HG02870 (cell line): Measurements from ENCODE around the gene ANKRD36.
"Not testable (repeated sequence)": the region's sequence is repeated elsewhere in the genome, so short reads cannot be mapped to it uniquely, and the experiment has no call there.

Experiments
- ATAC-seq: cut with Tn5 transposase; IDR thresholded peaks from one replicate; pipeline ENCODE4 v1.9.1; 2021; ENCODE audit warnings: mild to moderate bottlenecking, moderate library complexity; ENCODE audit not compliant: unreplicated experiment

ANKRD36 gene

DNA sequence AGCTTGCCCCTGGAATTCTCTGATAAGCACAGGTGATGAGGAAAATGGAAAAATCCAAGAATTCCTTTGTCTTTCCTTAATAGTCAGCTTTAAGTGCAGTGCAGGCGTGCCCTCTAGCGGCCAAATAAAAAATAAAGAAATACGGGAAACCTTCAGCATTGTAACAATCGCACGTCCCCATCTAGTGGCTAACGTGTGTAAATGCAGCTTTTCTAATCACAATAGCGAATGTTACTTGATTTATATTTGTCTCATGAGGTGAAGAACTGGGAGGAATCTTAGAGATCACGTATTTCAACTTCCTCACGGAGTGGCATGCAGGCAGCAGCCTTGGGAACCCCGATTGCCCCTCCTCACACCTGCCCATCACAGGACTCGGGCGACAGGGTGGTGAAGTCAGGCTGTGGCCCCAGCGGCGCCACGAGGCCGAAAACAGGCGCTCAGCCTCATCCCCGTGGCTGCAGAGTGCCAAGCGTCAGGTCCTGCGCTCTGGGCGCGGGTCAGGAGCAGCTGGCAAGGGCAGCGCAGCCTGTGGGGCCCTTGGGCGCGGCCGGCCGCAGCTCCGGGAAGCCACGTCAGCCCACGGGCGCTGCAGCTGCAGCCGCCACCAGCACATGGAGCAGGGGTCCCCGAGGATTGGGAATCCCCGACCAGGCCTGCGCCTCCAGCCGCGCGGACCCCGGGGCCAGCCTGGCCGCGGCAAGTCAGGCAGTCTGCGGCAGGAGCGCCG is 468 bp upstream of the ANKRD36 start:
- peak; percentile 45 for ATAC-seq

DNA sequence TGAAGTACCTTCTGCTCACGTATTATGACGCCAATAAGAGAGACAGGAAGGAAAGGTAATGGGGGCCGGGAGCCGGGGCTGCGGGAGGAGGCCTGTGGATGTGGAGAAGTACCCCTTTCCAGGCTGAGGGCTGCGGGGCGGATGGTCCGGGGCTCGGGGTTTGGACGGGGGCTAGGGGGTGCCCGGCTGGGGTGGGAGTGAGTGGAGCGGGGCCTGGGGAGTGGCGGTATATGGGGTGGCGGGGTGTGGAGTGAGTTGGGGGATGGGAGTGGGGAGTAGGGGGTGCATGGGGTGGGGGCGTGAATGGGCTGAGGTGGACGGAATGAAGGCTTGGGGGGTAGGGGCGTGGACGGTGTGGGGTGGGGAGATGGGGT is 916 bp downstream of the ANKRD36 start:
- not testable (repeated sequence) for ATAC-seq

DNA sequence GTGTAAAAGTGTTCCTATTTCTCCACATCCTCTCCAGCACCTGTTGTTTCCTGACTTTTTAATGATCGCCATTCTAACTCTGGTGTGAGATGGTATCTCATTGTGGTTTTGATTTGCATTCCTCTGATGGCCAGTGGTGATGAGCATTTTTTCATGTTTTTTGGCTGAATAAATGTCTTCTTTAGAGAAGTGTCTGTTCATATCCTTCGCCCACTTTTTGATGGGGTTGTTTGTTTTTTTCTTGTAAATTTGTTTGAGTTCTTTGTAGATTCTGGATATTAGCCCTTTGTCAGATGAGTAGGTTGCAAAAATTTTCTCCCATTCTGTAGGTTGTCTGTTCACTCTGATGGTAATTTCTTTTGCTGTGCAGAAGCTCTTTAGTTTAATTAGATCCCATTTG is 16.1 kb downstream of the ANKRD36 start:
- not testable (repeated sequence) for ATAC-seq

DNA sequence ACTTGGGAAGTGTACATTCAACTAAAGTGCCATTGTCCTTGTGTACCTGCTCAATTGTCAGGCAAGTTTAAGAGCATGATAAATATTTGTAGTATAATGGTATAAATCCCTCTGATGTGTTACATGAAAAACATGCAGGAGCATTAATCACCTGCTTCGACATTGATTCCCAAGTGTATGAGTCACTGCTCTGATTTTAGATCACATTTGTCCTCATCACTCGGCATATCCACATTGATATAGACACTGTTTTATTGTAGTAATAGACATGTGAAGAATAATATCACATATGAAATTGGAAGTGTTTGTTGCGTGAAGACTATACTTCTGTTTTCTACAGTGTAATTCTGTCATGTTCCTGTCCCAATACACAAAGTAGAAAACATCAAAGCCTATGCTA is 31.1 kb downstream of the ANKRD36 start:
- not testable (repeated sequence) for ATAC-seq

DNA sequence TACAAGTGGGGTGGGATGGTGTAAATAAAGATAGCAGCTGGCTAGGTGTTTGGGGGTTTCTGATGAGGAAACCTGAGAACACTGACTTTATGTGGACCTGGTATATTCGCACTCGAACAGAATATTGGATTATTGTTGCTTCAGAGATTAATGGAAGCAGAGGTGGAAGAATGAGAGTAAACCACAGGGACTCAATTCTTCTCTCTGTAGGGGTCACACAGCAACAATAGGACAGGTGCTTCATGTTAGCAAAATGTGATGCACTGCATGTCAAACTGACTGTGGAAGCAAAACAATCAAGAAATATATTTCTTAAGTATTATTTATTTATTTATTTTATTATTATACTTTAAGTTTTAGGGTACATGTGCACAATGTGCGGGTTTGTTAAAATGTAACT is 53.6 kb downstream of the ANKRD36 start:
- ATAC-seq = not testable (repeated sequence)

DNA sequence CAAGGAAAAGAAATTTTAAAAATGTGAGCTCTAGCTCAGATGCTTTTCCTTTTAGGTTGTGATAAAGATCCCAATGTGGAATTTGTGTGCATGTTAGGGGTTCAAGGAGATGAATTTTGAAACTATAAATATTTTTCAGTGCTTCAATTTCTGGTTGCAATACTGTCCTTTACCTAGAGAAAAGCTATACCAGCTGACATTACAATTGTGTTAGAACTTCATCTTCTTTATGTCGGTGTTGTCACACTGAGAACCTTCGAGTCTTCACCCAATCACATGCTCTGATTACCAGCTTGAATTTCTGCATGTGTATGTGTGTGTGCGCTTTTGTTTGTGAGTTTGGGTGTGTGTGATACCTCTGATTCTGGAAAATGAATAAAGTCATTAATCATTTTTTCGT is 55.0 kb downstream of the ANKRD36 start:
- ATAC-seq = not testable (repeated sequence)

DNA sequence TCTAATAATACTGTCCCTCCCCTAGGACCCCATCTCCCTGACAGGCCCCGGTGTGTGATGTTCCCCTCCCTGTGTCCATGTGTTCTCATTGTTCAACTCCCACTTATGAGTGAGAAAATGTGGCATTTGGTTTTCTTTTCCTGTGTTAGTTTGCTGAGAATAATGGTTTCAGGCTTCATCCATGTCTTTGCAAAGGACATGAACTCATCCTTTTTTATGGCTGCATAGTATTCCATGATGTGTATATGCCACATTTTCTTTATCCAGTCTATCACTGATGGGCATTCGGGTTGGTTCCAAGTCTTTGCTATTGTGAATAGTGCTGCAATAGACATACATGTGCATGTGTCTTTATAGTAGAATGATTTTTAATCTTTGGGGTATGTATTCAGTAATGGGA is 55.6 kb downstream of the ANKRD36 start:
- not testable (repeated sequence) for ATAC-seq

DNA sequence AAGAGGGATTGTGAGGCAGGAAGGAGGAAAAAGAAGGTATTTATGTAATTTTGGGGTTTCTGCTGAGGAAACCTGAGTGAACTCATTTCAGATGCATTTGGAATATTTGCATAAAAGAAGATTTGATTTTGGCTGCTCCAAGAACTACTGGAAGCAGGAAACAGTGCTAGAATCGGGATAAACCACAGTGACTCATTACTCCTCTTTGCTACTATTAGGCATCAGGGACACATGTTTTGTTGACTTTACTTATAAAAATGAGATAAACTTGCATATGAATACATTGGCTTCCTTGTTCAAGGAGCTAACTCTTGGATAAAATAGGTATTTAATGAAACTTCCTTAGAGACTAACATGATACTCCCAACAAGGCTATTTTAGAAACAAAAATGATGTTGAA is 67.4 kb downstream of the ANKRD36 start:
- ATAC-seq = not testable (repeated sequence)

DNA sequence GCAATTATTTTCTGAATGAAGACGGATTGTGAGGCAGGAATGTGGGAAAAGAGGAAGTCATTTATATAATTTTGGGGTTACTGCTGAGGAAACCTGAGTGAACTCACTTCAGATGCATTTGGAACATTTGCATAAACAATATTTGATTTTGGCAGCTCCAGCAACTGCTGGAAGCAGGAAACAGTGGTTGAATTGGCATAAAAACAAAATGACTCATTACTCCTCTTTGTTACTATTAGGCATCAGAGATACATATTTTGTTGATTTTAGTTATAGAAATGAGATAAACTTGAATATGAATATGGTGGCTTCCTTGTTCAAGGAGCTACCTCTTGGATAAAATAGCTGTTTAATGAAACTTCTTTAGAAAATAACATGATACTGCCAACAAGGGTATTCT is 82.4 kb downstream of the ANKRD36 start:
- ATAC-seq = not testable (repeated sequence)

DNA sequence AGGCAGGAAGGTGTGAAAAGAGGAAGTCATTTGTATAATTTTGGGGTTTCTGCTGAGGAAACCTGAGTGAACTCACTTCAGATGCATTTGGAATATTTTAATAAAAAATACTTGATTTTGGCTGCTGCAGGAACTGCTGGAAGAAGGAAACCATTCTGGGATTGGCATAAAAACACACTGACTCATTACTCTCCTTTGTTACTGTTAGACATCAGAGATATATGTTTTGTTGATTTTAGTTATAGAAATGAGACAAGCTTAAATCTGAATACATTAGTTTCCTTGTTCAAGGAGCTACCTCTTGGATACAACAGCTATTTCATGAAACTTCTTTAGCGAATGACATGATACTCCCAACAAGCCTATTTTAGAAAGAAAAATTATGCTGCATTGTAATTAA is 84.3 kb downstream of the ANKRD36 start:
- not testable (repeated sequence) for ATAC-seq

DNA sequence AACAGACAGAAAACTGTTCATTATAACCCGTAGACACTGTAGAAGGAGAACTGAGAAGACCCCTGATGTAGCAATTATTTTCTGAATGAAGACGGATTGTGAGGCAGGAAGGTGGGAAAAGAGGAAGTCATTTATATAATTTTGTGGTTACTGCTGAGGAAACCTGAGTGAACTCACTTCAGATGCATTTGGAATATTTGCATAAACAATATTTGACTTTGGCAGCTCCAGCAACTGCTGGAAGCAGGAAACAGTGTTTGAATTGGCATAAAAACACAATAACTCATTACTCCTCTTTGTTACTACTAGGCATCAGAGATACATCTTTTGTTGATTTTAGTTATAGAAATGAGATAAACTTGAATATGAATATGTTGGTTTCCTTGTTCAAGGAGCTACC is 87.9 kb downstream of the ANKRD36 start:
- ATAC-seq = not testable (repeated sequence)

DNA sequence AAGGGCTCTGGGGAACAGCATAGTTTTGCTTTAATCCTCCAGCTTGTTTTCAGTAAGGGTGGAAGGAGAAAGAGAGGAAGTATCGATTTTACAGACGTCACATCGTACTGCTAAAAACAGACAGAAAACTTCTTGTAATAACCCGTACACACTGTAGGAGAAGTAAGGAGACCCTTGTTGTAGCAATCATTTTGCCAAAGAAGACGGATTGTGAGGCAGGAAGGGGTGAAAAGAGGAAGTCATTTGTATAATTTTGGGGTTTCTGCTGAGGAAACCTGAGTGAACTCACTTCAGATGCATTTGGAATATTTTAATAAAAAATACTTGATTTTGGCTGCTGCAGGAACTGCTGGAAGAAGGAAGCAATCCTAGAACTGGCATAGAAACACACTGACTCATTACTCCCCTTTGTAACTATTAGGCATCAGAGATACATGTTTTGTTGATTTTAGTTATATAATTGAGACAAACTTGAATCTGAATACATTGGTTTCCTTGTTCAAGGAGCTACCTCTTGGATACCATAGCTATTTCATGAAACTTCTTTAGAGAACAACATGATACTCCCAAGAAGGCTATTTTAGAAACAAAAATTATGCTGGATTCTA is 89.8 kb downstream of the ANKRD36 start:
- not testable (repeated sequence) for ATAC-seq

DNA sequence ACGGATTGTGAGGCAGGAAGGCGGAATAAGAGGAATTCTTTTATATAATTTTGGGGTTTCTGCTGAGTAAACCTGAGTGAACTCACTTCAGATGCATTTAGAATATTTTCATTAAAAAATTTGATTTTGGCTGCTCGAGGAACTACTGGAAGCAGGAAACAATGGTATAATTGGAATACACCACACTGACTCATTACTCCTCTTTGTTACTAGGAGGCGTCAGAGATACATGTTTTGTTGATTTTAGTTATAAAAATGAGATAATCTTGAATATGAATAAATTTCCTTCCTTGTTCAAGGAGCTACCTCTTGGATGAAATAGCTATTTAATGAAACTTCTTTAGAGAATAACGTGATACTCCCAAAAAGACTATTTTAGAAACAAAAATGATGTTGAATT is 97.4 kb downstream of the ANKRD36 start:
- ATAC-seq = no peak

DNA sequence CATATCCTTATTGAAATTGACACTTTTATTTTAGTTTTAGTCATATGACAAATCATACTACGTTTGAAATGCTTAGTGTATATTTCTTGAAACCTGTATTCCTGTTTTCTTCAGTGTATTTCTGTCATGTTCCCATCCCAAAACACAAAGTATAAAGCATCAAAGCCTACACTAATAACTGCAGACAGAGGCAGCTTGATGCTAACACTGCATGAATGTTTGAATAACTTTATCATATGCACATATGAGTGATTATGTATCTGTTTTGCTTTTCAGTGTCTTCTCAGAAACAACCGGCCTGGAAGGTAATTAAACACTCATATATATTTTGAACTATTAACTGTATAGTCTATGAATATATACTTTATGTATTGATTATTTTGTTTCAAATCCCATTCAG is 102.1 kb downstream of the ANKRD36 start:
- not testable (repeated sequence) for ATAC-seq

DNA sequence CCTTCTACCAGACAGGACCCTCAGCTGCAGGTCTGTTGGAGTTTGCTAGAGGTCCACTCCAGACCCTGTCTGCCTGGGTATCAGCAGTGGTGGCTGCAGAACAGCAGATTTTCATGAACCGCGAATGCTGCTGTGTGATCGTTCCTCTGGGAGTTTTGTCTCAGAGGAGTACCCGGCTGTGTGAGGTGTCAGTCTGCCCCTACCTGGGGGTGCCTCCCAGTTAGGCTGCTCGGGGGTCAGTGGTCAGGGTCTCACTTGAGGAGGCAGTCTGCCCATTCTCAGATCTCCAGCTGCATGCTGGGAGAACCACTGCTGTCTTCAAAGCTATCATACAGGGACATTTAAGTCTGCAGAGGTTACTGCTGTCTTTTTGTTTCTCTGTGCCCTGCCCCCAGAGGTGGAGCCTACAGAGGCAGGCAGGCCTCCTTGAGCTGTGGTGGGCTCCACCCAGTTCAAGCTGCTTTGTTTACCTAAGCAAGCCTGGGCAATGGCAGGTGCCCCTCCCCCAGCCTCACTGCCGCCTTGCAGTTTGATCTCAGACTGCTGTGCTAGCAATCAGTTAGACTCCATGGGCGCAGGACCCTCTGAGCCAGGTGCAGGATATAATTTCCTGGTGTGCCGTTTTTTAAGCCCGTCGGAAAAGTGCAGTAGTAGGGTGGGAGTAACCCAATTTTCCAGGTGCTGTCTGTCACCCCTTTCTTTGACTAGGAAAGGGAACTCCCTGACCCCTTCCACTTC is 118.1 kb downstream of the ANKRD36 start:
- not testable (repeated sequence) for ATAC-seq

DNA sequence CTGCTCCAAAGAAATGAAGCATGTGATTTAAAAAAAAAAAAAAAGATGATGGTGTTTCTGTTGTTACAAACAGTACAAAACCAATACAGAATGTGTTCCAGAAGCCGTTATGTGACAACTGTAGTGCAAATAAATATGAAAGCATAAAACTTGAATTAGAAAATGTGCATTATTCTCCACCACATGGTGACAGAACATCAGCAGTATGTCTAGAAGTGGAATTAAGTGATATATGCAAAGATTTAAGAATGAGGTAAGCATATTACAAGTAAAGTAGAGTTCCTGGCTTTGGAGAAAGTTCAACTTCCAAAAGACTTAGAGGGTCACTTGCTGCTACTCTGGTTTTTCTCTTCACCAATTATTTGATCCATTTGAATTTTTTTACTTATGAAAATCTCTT is 120.0 kb downstream of the ANKRD36 start:
- not testable (repeated sequence) for ATAC-seq

DNA sequence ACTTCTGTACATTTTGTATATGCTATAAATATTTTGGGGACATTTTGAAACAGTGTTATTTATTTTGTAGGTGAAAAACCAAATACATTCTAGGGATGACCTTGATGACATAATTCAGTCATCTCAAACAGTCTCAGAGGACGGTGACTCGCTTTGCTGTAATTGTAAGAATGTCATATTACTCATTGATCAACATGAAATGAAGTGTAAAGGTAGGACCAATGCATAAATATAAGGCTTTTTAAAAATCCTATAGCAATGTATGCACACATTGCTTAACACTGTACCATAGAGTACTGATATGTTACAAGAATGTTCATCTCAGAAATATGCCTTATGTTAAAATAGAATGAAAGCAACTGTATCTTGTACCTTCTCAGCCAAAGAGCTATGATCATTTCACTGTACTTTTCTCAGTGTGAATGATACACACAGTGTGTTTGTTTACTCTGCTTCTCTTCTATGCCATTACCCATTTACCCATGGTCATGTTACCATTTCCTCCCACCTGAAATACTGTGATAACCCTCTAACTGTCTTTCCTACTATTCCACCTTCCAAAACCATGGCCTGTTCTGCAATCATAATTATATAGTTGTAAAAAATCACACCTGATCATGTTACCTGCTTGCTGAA is 120.8 kb downstream of the ANKRD36 start:
- not testable (repeated sequence) for ATAC-seq

DNA sequence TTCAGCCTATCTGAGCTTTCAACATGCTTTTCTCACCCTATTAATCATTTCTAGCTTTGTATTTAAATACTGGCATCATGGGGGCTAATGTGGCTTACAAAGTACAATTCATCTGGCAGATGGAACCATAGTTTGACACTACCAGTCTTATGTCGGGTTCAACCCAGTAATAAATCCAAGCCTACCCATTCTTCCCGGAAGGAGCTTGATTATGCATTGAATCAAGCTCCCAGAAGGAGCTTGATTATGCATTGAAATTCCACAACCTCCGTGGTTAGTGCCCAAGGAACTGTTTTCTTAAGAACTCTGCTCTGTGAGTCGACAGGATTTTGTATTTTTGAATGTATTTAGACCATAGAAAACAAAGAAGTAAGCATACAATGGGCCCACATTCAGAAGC is 148.2 kb downstream of the ANKRD36 start:
- ATAC-seq = not testable (repeated sequence)

DNA sequence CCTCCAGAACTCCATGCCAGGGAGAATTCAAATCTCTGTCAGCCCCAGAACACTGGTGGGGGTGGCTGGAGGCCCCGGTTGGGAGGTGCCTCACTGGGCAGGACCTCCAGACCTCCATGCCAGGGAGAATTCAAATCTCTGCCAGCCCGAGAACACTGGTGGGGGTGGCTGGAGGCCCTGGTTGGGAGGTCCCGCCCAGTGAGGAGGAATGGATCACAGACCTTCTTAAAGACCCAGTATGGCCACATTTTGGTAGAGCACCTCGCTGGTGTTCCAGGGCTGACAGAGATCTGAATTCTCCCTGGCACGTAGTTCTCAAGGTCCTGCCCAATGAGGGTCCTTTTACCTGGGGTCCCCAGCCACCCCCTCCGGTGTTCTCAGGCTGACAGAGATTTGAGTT is 153.5 kb downstream of the ANKRD36 start:
- ATAC-seq = not testable (repeated sequence)

DNA sequence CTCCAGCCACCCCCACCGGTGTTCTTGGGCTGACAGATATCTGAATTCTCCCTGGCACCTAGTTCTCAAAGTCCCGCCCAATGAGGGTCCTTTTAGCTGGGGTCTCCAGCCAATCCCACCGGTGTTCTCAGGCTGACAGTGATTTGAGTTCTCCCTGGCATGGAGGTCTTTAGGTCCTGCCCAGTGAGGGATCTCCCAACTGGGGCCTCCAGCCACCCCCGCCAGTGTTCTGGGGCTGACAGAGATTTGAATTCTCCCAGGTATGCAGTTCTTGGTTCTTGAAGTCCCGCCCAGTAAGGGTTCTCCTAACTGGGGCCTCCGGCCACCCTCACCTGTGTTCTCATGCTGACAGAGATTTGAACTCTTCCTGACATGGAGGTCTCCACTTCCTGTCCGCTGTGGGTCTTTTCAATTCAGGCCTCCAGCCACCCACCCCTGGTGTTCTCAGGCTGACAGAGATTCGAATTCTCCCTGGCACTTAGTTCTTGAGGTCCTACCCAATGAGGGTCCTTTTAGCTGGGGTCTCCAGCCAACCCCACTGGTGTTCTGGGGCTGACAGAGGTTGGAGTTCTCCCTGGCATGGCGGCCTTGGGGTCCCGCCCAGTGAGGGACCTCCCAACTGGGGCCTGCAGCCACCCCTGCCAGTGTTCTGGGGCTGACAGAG is 154.6 kb downstream of the ANKRD36 start:
- ATAC-seq = no peak

DNA sequence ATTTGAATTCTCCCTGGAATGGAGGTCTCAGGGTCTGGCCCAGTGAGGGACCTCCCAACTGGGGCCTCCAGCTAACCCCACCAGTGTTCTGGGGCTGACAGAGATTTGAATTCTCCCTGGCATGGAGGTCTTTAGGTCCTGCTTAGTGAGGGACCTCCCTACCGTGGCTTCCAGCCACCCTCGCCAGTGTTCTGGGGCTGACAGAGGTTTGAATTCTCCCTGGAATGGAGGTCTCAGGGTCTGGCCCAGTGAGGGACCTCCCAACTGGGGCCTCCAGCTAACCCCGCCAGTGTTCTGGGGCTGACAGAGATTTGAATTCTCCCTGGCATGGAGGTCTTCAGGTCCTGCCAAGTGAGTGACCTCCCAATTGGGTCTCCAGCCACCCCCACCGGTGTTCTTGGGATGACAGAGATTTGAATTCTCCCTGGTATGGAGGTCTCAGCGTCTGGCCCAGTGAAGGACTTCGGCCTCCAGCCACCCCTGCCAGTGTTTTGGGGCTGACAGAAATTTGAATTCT is 155.2 kb downstream of the ANKRD36 start:
- not testable (repeated sequence) for ATAC-seq
